ENCODE results near the gene BEAN1. TPM values are rescaled to one million over a fixed set of nuclear protein-coding genes. Genes with fewer than 3 reads are reported as not detected.
"Not testable (repeated sequence)": the region's sequence is repeated elsewhere in the genome, so short reads cannot be mapped to it uniquely, and the experiment has no call there.

The BEAN1 gene
- polyA plus RNA-seq, 4 donors: 1.1 to 1.9 (median 1.4) TPM

- no peak for DNase-seq (ENCODE audit: low read depth in 4 of 4, low spot score in 3 of 4)
Observed at GRCh38 chr16:66438536-66438935, 11.4 kb downstream of the BEAN1 start.

DNA sequence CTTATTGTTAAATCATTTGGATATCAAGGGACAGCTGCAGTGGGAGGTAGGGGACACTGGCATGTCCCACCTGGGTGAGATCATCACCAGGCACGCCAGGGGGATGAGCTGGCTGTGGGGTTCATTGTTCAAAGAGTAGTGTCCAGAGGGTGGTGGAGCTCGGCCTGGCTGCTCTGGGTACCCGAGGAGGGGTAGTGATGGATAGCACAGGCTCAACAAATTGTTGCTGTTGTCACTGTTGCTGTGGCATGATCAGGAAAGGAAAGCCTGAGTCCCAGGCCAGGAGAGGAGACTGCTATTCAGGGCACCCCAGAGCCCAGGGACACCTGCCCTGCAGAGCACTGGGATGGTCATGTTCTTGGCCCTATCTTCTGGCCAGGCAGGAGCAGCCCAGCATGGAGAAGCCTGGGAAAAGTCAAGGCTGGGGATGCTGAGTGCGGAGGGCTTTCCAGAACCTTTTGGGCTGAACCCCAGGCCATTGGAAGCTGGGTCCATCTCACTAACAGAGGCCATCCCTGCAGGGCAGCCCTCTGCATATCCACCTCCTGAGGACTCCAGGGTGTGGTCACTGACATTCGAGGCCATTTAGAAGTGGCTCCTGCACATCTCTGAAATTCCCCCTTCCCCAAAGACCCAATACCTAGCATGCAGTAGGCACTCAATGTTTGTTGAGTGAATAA lies 12.1 kb downstream of the BEAN1 start:
- DNase-seq (ENCODE audit: low read depth in 4 of 4, low spot score in 3 of 4): no peak

DNA sequence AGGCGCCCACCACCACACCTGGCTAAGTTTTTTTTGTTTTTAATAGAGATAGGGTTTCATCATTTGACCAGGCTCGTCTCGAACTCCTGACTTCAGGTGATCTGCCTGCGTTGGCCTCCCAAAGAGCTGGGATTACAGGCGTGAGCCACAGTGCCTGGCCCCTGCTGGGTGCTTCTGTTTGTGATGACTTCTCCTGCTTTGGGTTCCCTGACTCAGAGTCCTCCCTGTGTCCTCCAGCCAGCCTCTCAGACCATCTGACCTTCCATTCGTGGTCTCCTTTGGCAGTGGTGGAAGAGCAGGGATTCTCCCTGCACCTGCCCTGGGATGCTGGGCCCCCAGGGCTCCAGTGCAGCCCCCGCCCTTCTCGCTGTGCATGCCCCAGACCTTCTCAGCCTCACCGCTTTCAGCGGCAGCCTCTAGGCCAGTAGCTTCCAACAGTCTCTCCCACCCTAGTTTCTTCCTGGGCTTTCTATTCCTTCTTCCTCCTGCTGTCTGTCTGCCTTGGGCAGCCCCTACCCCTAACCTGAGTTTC lies 13.2 kb downstream of the BEAN1 start:
- DNase-seq (ENCODE audit: low read depth in 4 of 4, low spot score in 3 of 4): no peak

DNA sequence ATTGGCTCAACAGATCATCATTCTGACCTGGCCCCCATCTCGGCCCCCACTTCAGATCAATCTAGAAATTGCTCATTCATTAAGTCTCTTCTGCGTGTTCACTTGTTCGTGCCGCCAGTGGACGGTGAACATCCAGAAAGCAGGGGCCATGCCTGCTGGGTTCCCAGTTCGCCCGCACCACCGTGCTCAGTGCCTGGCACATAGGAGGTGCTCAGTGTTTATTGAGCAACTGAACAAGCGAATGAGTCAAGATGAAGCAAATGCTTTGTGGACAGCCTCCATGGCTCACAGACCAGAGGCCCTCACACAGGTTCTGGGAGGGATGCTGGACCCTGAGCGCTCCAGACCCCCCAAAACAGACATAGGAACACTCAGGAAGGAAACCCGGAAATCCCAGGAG lies 13.9 kb downstream of the BEAN1 start:
- no peak for DNase-seq (ENCODE audit: low read depth in 4 of 4, low spot score in 3 of 4)

DNA sequence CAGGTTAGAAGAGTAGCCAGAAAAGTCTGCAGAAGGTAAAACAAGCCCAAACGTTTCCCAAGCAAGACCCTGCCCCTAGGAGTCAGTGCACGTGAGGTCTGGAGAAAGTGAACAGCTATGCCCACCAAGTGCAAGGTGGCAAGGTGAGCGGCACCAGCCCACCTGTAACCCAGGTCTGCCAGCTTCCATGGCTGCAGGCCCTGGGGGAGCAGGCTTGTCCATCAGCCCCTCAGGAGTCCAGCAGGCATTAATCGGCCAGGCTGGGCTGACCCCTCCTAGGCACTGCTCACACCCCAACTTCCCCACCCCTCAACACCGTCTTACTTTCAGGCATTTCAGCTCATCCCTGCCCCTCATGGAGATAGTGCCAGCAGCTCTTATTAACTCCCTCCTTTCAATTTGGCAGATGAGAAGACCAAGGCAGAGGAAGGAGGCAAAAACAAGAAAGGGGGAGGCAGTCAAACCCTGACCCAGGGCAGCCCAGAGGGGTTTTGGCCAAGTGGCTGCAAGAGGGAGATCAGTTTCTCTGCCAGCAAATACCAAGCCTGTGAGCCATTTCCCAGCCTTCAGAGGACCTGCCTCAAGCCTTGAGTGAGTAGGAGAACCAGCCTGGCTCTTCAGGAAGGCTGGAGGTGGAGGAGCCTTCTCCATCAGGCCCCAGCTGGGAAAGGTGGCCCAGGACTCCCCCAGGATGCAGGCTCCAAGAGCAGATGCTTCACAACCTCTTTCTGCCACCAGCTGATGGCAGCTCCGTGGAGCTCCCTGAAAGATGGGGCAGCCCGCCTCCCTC lies 14.7 kb downstream of the BEAN1 start:
- DNase-seq (ENCODE audit: low read depth in 4 of 4, low spot score in 3 of 4): no peak

GRCh38 chr16:66442502-66443268 lies 15.6 kb downstream of the BEAN1 start:
- no peak for DNase-seq (ENCODE audit: low read depth in 4 of 4, low spot score in 3 of 4)

- no peak for DNase-seq (ENCODE audit: low read depth in 4 of 4, low spot score in 3 of 4)
Observed at GRCh38 chr16:66443269-66443652, 16.2 kb downstream of the BEAN1 start.

- no peak for DNase-seq (ENCODE audit: low read depth in 4 of 4, low spot score in 3 of 4)
Observed at GRCh38 chr16:66444049-66444481, 17.0 kb downstream of the BEAN1 start.

DNA sequence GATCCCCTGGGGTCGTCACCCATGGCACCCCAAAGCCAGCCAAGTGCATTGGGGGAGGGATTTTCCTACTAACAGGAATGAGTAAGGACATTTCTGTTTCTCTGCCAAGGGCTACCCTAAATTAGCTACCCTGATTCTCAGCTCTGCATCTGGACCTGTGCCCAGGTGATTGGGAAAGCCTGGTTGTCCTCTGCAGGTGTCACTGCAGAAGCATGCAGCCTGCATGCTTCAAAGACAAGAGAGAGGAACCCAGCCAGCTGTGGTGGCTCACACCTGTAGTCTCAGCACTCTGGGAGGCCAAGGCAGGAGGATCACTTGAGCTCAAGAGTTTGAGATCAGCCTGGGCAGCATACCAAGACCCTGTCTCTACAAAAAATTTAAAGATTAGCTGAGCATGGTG lies 19.6 kb downstream of the BEAN1 start:
- no peak for DNase-seq (ENCODE audit: low read depth in 4 of 4, low spot score in 3 of 4)

- DNase-seq (ENCODE audit: low read depth in 4 of 4, low spot score in 3 of 4): no peak
Observed at GRCh38 chr16:66447491-66447890, 20.4 kb downstream of the BEAN1 start.

GRCh38 chr16:66451548-66451947 lies 24.5 kb downstream of the BEAN1 start:
- no peak for DNase-seq (ENCODE audit: low read depth in 4 of 4, low spot score in 3 of 4)

GRCh38 chr16:66453230-66453629 lies 26.1 kb downstream of the BEAN1 start:
- not testable (repeated sequence) for DNase-seq (ENCODE audit: low read depth in 4 of 4, low spot score in 3 of 4)

DNA sequence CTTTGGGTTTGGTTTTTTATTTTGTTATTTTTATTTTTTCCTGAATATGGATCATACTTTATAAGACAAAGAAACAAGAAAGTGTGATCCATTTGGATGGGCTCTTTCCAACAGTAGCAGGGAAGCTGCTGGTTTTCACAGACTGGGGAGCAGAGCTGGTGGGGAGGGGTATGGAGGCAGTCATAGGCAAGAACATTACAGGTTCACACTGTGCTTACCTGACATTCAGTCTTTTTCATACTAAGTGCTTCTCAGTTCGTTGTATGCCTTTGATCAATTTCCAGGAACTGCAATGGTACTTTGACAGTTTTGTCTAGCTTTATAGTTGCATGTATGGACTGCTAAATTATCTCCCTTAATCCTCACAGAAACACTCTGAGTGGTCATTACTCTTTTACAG lies 27.7 kb downstream of the BEAN1 start:
- no peak for DNase-seq (ENCODE audit: low read depth in 4 of 4, low spot score in 3 of 4)

- DNase-seq (ENCODE audit: low read depth in 4 of 4, low spot score in 3 of 4): no peak
Observed at GRCh38 chr16:66455970-66456369, 28.9 kb downstream of the BEAN1 start.

GRCh38 chr16:66457888-66458287 lies 30.8 kb downstream of the BEAN1 start:
- no peak for DNase-seq (ENCODE audit: low read depth in 4 of 4, low spot score in 3 of 4)

DNA sequence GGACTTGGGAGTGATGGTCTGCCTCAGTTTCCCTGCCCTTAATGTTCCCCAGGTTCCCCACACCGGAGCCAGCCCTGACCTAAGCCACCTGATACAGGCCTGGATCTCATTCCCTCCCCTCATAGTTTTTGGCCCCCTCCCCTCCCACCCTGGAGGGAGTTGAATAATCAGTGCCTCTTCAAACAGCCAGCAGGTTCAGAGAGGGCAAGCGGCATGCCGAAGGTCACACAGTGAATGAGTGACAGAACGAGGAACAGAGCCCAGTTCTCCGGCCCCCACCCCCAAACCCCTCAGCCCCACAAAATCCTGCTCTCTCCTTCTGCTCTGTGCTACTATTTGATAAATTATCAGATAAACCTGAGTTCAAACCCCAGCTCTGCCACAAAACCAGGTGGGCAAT lies 31.2 kb downstream of the BEAN1 start:
- no peak for DNase-seq (ENCODE audit: low read depth in 4 of 4, low spot score in 3 of 4)

- no peak for DNase-seq (ENCODE audit: low read depth in 4 of 4, low spot score in 3 of 4)
Observed at GRCh38 chr16:66458853-66459252, 31.8 kb downstream of the BEAN1 start.

DNA sequence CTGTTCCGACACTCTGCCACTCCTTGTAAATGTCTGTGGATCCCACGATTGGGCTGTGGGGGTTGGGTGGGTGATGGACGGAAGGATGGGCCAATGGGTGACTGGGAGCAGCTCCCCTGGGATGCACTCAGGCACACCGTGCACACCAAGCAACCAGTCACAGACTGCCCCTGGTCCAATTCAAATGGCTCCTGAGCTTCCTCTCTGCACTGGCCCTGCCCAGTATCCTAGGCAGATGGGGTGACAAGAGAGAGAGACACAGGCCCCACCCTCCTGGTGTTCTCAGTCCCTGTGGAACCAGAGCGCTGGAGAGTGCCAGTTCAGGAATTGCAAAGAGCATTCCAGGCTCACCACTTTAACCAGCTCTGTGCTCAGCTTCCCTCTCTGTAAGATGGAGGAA lies 32.8 kb downstream of the BEAN1 start:
- no peak for DNase-seq (ENCODE audit: low read depth in 4 of 4, low spot score in 3 of 4)

- DNase-seq (ENCODE audit: low read depth in 4 of 4, low spot score in 3 of 4): no peak
Observed at GRCh38 chr16:66460703-66461102, 33.6 kb downstream of the BEAN1 start.

DNA sequence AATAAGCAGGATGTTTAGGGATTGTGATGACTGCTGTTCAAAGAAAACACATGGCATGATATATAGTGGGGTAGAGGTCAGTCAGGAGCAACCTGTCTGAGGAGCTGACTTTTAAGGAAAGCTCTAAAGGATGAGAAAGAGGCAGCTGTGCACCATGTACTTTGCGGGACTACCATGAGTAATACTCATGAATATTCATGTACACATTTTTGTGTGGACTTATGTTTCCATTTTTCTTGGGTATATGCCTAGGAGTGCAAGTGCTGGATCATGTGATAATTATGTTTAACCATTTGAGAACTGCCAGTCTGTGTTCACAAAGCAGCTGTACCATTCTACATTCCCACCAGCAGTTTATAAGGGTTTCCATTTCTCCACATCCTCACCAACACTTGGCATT lies 35.8 kb downstream of the BEAN1 start:
- DNase-seq (ENCODE audit: low read depth in 4 of 4, low spot score in 3 of 4): no peak

DNA sequence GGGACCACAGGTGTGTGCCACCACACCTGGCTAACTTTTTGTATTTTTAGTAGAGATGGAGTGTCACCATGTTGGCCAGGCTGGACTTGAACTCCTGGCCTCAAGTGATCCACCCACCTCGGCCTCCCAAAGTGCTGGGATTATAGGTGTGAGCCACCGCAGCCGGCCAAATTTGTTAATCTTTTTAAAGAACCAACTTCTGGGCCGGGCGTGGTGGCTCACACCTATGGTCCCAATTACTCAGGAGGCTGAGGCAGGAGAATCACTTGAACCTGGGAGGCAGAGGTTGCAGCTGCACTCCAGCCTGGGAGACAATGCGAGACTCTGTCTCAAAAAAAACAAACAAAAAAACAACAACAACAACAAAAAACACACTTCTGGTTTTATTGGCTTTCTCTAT lies 38.9 kb downstream of the BEAN1 start:
- not testable (repeated sequence) for DNase-seq (ENCODE audit: low read depth in 4 of 4, low spot score in 3 of 4)

Measured in right renal pelvis (tissue), 4 donors.